Peyer's patch (tissue), 4 donors: ENCODE data around the gene MDN1.

ENCODE experiments used
- CTCF ChIP-seq, 6 experiments: fragments of 450-650 bp in 4 of 6; fragments of 200-600 bp in 2 of 6; sonication (generic) in 1 of 6; IDR thresholded peaks; one replicate each; pipeline ENCODE4 v1.5.1; 2017 to 2019; ENCODE audit warnings: antibody characterized with exemption in 6 of 6, mild to moderate bottlenecking in 3 of 6, moderate library complexity in 1 of 6
- POLR2A ChIP-seq, 2 donors: fragments of 450-650 bp; IDR thresholded peaks; one replicate each; pipeline ENCODE4 v1.5.1; 2017; ENCODE audit warnings: antibody characterized with exemption in 2 of 2, mild to moderate bottlenecking in 2 of 2, moderate library complexity in 2 of 2

- no peak for TF ChIP-seq CTCF (IDR thresholded peaks at IDR 0.05)
- no peak for TF ChIP-seq POLR2A (IDR thresholded peaks at IDR 0.05)
These were observed 56.0 kb downstream of the MDN1 start for GRCh38 chr6:89763550-89763949.
